GM12864 (cell line): ENCODE measurements around the gene DUSP22.
"Not testable (repeated sequence)": the region's sequence is repeated elsewhere in the genome, so short reads cannot be mapped to it uniquely, and the experiment has no call there.

Experiments
- DNase-seq: peaks from one replicate; pipeline ENCODE4 v3.0.0-alpha.2; 2011; ENCODE audit warnings: low read depth
- H3K4me3 ChIP-seq: 2 replicates; pipeline ENCODE4 v1.5.1; 2011; ENCODE audit warnings: mild to moderate bottlenecking, low read depth, low read length, control low read depth
- TF ChIP-seq, protein P1 (sequence below): IDR thresholded peaks from 2 replicates; pipeline ENCODE4 v1.5.1; 2011; ENCODE audit warnings: low read depth, mild to moderate bottlenecking, moderate library complexity, low read length, control low read depth, inconsistent platforms; ENCODE audit errors: missing control alignments

DUSP22 gene

DNA sequence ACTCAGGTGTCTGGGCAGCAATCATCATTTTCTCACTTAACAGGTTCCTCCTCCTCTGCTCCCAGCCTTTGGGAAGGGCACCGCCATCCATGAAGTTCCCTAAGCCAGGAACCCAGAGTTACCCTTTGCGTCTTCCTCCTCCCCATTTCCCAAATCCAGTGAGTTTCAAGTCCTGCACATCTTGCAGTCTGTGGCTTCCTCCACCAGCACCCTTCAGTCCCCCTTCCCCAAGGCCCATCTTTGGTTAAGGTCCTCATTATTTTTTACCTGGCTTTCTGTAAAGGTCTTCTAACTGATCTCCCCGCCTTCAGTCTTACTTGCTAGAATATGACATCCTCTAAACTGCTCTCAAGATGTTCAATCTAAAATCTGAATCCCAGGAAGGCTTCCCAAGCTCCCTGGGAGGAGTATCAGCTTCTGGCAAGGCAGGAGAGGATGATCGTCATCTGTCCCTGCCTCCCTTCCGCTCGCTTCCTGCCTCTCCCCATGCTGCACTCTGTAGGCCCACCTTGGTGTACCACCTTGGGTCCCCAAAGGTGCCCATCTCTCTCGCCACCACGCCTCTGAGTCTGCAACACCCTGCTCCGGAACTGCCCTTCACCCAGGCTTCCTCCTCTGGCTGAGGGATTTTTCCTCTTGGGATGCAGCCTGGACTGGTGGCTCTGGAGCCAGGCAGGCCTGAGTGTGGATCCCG lies 11.4 kb upstream of the DUSP22 start:
- no peak for DNase-seq
- TF ChIP-seq, protein P1, sequence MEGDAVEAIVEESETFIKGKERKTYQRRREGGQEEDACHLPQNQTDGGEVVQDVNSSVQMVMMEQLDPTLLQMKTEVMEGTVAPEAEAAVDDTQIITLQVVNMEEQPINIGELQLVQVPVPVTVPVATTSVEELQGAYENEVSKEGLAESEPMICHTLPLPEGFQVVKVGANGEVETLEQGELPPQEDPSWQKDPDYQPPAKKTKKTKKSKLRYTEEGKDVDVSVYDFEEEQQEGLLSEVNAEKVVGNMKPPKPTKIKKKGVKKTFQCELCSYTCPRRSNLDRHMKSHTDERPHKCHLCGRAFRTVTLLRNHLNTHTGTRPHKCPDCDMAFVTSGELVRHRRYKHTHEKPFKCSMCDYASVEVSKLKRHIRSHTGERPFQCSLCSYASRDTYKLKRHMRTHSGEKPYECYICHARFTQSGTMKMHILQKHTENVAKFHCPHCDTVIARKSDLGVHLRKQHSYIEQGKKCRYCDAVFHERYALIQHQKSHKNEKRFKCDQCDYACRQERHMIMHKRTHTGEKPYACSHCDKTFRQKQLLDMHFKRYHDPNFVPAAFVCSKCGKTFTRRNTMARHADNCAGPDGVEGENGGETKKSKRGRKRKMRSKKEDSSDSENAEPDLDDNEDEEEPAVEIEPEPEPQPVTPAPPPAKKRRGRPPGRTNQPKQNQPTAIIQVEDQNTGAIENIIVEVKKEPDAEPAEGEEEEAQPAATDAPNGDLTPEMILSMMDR: no peak
- H3K4me3 ChIP-seq: no peak overlapping the region

DNA sequence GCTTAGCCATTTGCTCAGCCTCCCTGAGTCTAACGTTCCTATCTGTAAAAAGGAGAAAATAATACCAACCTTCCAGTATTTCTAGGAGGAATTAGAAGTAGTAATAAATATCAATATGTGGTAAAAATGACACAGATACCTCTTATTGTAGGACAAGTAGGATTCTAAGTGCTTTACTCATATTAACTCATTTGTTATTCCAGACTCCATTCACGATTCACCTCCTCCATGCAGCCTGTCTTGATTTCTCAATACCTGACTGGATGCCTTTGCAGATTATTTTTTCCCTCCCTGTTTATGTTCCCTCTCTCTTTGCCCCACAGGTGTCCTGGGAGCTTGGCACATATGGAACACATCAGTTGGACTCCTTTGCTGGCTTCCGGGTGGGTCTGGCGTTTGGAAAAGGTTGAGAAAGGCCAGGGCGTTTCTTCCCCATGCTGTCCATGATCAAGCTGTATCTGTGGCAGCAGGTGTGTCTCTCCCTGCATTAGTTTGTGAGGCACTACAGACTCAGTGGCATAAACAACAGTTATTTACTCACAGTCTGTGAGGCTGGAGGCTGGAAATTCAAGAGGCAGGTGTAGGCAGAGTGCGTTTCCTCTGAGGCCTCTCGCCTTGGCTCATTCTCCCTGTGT lies 10.7 kb upstream of the DUSP22 start:
- DNase-seq: no peak
- TF ChIP-seq, protein P1: no peak
- H3K4me3 ChIP-seq: no peak overlapping the region

DNA sequence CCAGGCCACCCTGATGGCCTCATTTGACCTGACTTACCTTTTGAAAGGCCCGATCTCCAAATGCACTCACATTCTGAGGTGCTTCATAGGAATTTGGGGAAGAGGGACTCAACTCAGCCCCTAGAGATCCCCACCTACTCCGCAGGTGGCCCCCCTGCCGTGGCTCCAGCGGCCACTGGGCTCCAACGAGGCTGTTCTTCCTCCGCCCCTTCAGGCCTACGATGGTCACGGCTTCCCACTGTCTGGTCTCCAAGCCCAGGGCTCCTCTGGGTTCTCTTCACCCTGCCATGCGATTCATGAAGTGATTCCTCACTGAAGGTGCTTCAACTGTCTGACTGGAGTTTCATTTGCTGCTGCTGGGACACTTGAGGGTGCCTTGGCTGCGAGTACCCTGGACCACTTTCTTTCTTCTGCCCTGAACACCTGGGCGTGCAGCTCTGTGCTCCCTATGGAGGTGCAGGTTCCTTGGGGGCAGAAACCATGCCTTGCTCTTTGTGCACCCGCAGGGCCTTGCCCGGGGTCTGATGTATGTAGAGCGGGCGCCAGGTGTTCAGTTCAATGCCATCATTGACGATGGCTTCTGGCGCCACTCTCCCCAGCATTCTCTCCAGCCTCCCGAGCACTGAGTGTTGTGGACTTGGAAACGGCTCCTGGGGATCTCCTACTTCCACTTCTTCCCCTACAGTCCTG lies 10.0 kb upstream of the DUSP22 start:
- H3K4me3 ChIP-seq: no peak overlapping the region
- TF ChIP-seq, protein P1: no peak
- no peak for DNase-seq

DNA sequence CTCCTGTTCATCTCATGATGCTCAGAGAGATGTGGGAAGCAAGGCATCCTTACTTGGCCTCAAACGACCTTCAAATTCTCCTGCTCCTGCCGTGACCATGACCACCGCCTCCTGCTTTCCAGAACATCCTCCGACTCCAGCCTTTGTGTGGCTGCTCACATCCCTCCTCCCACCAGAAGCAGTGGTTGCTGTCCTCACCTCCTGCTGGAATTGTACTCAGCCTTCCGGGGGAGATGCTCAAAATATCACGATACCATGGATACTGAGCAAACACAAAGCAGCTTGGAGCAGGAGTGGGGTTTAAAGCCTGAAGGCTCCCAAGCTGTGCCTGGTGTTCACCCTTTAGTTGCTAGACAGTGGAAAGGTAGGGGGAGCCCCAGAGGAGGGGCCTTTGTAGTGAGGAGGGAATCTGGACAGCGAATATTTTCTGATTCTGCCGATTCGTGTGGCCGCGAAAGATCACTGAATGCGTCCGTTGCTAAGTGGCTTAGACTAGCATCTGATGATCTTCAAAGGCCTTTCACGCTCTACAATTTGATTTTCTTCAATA lies 9.3 kb upstream of the DUSP22 start:
- no peak for DNase-seq
- H3K4me3 ChIP-seq: no peak overlapping the region
- TF ChIP-seq, protein P1: no peak

DNA sequence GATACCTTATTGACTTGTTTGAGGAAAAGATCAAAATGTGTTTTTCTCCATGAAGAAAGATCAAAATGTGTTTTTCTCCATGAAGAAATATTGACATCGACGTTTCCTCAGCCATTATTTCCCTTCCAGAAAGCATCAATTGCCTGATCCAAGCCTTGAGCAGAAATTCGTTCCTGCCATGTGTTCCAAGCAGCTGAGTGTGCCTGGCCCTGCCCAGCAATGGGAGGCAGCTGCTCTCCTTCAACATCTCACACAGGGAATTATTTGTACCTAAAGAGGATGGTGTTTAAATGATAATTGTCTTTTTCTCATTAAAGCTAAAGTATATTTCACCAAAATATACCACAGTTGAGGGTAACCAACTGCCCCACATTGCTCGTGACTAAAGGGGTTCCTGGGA lies 7.8 kb upstream of the DUSP22 start:
- no peak overlapping the region for H3K4me3 ChIP-seq
- DNase-seq: no peak
- TF ChIP-seq, protein P1: no peak

DNA sequence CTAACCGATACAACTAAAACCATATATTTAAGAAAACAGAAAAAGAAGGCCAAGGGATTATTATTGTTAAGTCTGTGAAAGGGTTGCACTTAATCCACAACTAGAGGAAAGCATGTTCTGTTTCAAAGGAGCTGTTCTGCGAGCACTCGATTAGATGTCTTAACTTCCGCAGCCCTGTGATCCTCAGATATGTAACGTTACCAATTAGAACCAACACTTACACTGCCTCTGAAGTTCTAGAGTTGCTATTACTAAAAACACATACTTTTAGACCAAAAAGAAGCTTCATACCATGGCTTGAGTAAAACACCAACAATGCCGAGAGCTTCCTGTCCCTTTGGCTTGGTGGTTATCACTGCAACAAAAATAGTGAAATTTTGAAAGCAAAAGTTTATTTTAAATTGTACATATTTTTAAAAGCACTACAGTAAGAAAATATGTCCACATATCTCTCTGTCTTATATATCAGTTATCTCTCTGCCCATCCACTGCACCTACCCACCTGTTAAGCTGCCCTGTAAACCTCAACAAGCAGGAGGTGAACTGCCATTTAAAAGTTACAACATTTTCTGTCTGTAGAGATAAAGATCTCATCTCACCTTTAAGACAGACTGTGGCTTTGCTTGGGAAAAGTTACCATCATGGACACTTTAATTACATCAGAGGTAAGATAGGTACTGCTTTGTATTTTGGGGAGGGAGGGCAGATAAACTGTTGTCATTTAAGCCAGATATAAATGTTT lies 7.1 kb upstream of the DUSP22 start:
- DNase-seq: no peak
- TF ChIP-seq, protein P1: no peak
- H3K4me3 ChIP-seq: no peak overlapping the region

DNA sequence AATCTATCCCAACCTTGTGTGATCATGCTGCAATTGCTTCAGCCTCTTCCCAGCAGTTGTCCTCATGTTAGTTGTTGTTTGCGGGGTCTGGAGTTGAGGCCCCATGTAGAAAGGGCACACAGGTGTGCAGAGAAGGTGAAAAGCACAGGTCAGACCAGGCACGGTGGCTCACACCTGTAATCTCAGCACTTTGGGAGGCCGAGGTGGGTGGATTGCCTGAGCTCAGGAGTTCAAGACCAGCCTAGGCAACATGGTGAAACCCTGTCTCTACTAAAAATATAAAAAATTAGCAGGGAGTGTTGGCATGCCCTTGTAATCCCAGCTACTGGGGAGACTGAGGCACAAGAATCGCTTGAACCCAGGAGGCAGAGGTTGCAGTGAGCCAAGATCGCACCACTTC lies 6.4 kb upstream of the DUSP22 start:
- DNase-seq, H3K4me3 ChIP-seq: not testable (repeated sequence)
